ENCODE results near the gene HASPIN.
"Not testable (repeated sequence)": the region's sequence is repeated elsewhere in the genome, so short reads cannot be mapped to it uniquely, and the experiment has no call there.

The HASPIN gene

GRCh38 chr17:3727041-3727440, 3.3 kb downstream of the HASPIN start:
- peak; percentile 48 for DNase-seq (ENCODE audit: low spot score)
- no peak for TF ChIP-seq CTCF (IDR thresholded peaks at IDR 0.05; ENCODE audit: extremely low read depth, missing control alignments)

- not testable (repeated sequence) for DNase-seq (ENCODE audit: low spot score)
Observed at GRCh38 chr17:3728099-3728498, 4.4 kb downstream of the HASPIN start.

DNA sequence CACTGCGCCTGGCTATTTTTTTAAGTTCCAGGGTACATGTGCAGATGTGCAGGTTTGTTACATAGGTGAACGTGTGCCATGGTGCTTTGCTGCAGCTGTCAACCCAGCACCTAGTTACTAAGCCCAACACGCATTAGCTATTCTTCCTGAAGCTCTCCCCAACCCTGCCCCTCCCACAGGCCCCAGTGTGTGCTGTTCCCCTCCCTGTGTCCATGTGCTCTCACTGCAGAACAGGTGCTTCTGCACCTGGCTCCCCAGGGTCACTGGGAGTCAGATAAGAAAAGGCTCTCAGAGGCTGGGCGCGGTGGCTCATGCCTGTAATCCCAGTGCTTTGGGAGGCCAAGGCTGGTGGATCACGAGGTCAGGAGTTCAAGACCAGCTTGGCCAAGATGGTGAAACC, 6.2 kb downstream of the HASPIN start:
- DNase-seq (ENCODE audit: low spot score), result no peak
- no peak for TF ChIP-seq CTCF (IDR thresholded peaks at IDR 0.05; ENCODE audit: extremely low read depth, missing control alignments)

DNA sequence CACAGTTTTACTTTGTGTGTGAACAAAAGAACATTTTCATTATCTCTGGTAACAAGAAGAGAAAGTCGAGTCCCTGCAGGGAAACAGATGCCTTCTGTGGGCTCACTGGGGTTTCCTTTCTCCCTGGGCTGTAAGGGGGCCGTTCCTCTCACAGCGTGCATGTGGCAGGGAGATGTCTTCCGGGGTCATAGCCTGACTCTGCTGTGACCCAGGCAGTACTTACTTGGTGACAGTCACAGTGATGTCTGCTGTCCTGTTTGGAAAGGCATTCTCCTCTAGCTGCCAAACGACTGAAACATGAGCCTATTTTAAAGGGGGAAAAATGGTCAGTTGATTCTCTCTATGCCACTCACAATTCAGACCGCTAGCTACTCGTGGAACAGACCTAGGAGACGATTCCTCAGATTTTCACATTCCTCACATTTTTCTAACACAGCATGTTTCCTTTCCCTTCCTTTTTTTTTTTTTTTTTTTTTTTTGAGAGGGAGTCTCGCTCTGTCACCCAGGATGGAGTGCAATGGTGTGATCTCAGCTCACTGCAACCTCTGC, 7.3 kb downstream of the HASPIN start:
- no peak for DNase-seq (ENCODE audit: low spot score)
- TF ChIP-seq CTCF (IDR thresholded peaks at IDR 0.05; ENCODE audit: extremely low read depth, missing control alignments), result no peak

DNA sequence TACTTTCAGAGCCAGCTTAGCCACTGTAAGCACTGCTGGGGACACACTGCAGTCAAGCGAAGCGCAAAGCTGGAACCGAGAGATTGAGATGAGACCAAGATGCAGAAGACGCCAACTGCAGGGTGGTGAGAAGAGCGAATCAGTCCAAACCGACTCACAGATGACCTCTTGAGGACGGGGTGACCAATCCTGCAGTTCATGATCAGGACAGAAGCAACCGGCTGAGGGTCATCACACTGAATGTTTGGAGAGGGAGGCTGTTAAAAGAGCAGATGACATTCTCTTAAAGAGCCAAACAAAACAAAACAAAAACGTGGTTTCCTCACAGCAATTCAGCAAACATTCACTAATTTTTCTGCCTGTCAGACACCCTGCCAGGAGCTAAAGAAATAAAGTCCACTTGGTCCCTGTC, 8.5 kb downstream of the HASPIN start:
- DNase-seq (ENCODE audit: low spot score), result peak; percentile 67
- TF ChIP-seq CTCF (IDR thresholded peaks at IDR 0.05; ENCODE audit: extremely low read depth, missing control alignments), result peak; percentile 38

DNA sequence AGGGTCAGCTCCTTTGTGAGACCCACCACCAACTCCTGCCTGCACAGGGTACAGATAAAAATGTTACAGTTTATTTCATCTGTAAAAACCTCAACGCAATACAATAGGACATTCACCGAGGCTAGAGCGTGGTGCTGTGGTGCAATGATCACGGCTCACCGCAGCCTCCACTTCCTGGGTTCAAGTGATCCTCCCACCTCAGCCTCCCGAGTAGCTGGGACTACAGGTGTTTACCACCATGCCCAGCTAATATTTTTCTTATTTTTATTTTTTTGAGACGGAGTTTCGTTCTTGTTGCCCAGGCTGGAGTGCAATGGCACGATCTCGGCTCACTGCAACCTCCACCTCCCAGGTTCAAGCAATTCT, 11.2 kb downstream of the HASPIN start:
- DNase-seq (ENCODE audit: low spot score), result not testable (repeated sequence)

DNA sequence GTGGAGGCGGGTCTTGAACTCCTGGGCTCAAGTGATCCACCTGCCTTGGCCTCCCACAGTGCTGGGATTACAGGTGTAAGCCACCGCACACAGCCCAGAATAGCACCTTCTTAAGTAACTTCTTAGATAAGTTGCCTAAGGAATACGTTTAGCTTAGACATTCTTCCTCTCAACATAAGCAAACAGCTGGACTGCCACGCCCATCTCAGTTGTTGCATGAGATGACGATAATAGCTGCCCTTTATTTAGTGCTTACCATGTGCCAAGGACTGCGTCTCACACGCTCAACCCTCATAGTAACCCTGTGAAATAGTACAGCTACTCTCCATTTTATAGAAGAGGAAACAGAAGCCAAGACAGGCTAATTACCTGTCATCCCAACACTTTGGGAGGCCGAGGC, 11.8 kb downstream of the HASPIN start:
- no peak for TF ChIP-seq CTCF (IDR thresholded peaks at IDR 0.05; ENCODE audit: extremely low read depth, missing control alignments)
- no peak for DNase-seq (ENCODE audit: low spot score)

GRCh38 chr17:3738562-3739295, 15.0 kb downstream of the HASPIN start:
- no peak for TF ChIP-seq CTCF (IDR thresholded peaks at IDR 0.05; ENCODE audit: extremely low read depth, missing control alignments)
- DNase-seq (ENCODE audit: low spot score), result no peak

All from GM20000 (cell line).